ENCODE measurements around the gene ZNF438.
"Not testable (repeated sequence)": the region's sequence is repeated elsewhere in the genome, so short reads cannot be mapped to it uniquely, and the experiment has no call there.

ZNF438 gene

DNA sequence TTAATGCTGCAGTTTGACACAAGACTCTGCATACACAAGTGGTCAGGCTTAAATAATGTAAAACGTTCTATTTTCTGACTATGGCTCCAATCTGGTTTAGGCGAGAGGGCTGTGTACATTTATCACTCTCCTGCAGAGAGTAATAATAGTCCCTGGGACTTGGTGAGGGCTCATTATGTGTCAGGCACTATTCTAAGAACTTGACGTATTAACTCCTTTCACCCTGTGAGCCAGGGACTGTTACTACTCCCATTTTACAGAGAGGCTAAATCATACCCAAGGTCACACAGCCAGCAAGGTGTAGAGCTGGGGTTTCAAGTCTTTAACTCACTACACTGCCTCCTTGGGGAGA lies 214.9 kb downstream of the ZNF438 start:
- no peak overlapping the region for H3K4me3 Mint-ChIP-seq
- H3K27ac Mint-ChIP-seq = no peak overlapping the region
- H3K27me3 Mint-ChIP-seq = no peaks in the 10 kb centered on the region
- no peaks in the 10 kb centered on the region for H3K9me3 Mint-ChIP-seq (ENCODE audit: low read depth)
- peaks cover 32% of the 10 kb centered on the region for H3K4me1 Mint-ChIP-seq (ENCODE audit: low read depth)
- no peaks in the 10 kb centered on the region for H3K36me3 Mint-ChIP-seq

DNA sequence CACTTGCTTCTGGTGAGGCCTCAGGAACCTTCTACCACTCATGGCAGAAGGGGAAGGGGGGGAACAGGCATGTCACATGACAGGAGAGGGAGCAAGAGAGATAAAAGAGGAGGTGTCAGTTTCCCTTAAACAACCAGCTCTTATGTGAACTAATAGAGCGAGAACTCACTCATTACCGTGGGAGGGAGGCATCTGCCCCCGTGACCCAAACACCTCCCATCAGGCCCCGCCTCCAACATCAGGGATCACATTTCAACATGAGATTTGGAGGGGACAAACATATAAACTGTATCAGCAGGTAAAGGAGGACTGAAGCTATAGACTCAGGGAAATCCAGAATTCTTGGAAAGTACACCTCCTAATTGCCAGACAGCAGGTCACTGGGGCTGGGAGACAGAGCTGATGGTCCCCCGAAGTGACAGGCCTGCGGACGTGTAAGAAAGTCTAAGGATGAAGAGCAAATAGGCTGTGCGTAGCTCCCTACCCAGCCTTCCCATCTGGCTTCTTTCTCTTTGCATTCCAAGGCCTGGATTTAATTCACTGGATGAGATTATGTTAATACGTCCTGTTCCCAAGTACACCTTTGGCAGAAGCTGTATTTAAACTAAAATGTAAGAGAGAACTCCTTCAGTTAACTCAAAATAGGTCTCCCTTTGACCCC lies 215.4 kb downstream of the ZNF438 start:
- Mint-ChIP-seq H3K4me3 (no peak overlapping the region), H3K4me1 (ENCODE audit: low read depth) (peaks cover 36% of the 10 kb centered on the region), H3K36me3 (no peaks in the 10 kb centered on the region), H3K27me3 (no peaks in the 10 kb centered on the region), H3K27ac (no peak overlapping the region), H3K9me3 (ENCODE audit: low read depth) (no peaks in the 10 kb centered on the region)

DNA sequence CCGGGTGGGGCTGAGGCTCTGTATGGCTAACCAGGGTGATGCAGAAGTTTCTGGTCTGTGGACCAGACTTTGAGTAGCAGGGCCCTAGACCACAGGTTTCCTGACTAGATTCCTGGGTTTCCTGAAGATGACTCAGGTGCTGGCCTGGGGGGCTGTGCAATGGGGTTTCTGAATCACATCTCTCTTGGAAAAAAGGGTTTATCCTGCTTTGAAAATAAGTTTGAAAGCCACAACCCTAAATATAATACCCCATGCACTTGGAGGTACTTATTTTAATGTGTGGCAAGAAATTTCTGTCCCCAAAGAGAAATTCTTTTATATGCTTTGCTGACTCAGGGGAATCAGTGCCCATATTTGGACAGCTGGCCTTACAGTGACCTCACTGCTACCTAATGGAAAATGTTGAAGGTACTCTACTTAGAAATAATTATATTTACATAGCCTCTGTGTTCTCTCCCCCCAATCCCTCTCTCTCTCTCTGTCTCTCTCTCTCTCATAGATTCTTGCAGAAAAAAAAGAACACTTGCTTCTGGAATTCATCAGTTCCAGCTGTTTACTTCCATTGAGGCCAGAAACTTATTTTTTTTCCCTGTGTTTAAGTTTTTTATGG lies 217.7 kb downstream of the ZNF438 start:
- Mint-ChIP-seq H3K27me3 (no peaks in the 10 kb centered on the region), H3K27ac (peak overlapping the region; percentile 12), H3K9me3 (ENCODE audit: low read depth) (no peaks in the 10 kb centered on the region), H3K4me1 (ENCODE audit: low read depth) (peaks cover 35% of the 10 kb centered on the region), H3K36me3 (no peaks in the 10 kb centered on the region), H3K4me3 (no peak overlapping the region)

DNA sequence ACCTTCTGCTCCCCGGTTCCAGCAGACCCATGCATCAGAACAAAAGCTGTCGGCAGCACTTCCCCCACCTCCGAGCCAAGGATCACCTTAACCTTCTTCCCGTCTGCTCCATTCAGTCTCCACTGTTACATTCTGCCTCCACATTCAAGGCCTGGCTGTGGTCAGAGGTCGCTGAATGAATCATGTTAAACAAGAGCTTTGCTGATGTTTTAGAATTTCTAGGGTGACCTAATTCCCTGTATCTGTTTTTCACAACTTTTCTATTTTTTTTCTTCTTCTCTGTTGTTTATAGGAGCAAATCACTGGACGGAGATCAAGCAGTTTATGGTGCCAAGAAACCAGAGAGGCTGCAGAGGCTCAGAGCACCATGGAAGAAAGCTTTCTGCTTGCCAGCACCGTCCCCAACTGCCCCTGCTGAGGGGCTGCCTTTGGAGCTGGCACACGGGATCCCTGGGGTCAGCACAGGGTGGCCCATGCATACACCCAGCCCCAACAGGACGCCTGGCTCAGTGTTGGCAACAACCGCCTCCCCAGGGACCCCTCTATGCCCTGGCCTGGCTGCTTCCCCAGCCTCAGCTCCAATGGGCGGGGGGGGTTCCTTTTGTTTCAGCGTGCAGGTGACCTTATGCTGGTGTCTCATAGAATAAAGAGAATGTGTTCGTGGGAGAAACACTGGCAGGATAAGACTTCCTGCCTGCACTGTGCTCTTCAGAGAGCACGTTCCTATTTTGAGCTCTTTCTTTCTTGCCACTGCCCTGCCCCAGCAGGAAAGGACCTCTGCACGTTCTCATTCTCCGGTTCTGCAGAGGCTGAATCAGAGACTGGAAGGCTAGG lies 219.4 kb downstream of the ZNF438 start:
- Mint-ChIP-seq H3K27ac (no peak overlapping the region), H3K4me3 (peak overlapping the region; percentile 25), H3K36me3 (no peaks in the 10 kb centered on the region), H3K4me1 (ENCODE audit: low read depth) (peaks cover 35% of the 10 kb centered on the region), H3K27me3 (no peaks in the 10 kb centered on the region), H3K9me3 (ENCODE audit: low read depth) (no peaks in the 10 kb centered on the region)

DNA sequence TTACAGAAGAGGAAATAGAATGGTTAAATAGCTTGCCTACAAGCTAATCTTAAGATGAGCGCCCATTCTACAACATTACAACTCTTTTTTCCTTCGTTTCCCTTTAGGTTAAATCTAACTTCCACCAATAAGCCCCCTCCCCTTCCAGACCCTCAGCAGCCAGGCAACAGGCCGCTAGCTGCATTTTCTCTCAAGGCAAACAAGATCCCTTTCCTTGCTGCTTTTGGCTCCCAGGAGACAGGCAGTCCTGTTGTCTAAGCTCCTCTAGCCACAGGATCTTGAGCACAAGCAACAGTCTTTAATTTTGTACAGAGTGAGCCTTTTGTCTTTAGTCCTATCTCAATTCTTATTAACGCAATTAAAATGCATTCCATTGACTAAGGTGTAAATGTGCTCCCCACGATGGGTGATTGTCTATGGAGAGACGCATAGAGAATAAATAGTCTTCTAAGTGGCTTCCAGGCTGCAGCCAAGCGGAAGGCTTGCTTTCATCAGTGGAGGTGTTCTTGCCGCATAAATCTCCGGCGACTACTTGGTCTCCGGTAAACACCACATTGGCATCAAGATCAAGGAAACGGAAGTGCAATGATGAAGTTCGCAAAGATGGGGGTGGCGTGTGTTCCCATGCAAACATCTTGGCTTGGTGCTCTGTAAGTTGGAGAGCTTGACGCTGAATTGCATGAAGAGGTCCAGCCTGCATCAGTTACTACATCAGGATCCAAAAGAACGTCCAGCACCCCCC lies 220.2 kb downstream of the ZNF438 start:
- Mint-ChIP-seq H3K9me3 (ENCODE audit: low read depth) (no peaks in the 10 kb centered on the region), H3K27ac (no peak overlapping the region), H3K36me3 (no peaks in the 10 kb centered on the region), H3K4me3 (peak overlapping the region; percentile 25), H3K4me1 (ENCODE audit: low read depth) (peaks cover 35% of the 10 kb centered on the region), H3K27me3 (no peaks in the 10 kb centered on the region)

DNA sequence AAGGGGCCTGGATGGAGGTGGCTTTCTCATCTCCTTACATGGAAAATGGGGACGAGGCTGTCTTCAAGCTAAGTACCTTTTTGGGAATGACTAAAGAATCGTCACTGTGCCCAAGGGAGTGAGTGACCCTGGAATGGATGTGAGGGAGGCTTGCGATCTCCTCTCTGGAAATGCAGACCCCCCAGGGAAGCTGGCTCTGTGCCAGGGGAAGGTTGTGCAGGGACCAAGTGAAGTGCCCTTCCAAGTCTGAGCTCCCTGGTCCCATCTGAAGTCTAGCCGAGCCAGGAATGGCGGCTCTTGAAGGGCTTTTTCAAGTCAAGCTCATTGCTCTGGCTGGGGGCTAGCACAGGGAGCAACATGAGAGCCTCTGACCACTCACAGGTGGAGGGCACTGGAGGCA lies 221.2 kb downstream of the ZNF438 start:
- no peaks in the 10 kb centered on the region for H3K9me3 Mint-ChIP-seq (ENCODE audit: low read depth)
- H3K4me3 Mint-ChIP-seq = no peak overlapping the region
- no peaks in the 10 kb centered on the region for H3K36me3 Mint-ChIP-seq
- no peaks in the 10 kb centered on the region for H3K27me3 Mint-ChIP-seq
- no peak overlapping the region for H3K27ac Mint-ChIP-seq
- peaks cover 35% of the 10 kb centered on the region for H3K4me1 Mint-ChIP-seq (ENCODE audit: low read depth)

DNA sequence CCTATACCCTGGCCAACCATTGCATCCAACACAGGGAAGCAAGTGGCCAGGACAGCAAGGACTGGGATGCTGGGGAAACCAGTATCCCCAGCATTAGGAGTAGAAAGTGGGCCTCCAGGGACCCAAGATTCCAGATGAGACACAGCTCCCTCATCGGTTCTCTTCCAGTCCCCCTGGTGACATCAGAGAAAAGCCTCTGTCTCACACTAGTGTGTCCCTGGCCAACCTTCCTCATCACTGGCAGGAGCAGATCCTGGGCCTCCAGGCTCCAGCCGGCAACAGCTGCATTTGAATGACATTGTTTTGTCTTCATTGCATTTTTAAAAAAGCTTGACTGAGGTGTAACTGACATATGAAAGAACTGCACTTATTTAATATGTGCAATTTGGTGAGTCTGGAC lies 224.8 kb downstream of the ZNF438 start:
- Mint-ChIP-seq H3K27me3 (no peaks in the 10 kb centered on the region), H3K4me1 (ENCODE audit: low read depth) (peaks cover 20% of the 10 kb centered on the region), H3K4me3 (no peak overlapping the region), H3K9me3 (ENCODE audit: low read depth) (no peaks in the 10 kb centered on the region), H3K27ac (no peak overlapping the region), H3K36me3 (no peaks in the 10 kb centered on the region)

DNA sequence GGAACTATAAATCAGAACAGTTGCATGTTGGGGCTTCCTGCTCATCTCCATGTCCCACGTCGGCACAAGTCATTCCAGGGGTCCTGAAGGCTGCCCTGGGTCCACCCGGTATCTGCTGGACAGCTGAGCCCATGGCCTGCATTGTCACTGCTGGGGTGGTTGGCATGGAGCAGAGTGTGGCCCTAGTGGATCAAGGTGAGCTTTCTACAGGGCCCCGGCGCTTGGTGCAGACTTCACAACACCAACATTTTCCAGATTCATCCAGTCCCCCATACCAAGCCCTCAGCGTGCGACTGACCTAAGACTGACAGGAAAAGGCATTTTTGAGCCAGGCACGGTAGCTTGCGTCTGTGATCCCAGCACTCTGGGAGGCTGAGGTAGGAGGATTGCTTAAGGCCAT lies 226.6 kb downstream of the ZNF438 start:
- Mint-ChIP-seq H3K9me3 (ENCODE audit: low read depth) (no peaks in the 10 kb centered on the region), H3K36me3 (no peaks in the 10 kb centered on the region), H3K27ac (no peak overlapping the region), H3K4me3 (no peak overlapping the region), H3K27me3 (no peaks in the 10 kb centered on the region), H3K4me1 (ENCODE audit: low read depth) (peaks cover 11% of the 10 kb centered on the region)

DNA sequence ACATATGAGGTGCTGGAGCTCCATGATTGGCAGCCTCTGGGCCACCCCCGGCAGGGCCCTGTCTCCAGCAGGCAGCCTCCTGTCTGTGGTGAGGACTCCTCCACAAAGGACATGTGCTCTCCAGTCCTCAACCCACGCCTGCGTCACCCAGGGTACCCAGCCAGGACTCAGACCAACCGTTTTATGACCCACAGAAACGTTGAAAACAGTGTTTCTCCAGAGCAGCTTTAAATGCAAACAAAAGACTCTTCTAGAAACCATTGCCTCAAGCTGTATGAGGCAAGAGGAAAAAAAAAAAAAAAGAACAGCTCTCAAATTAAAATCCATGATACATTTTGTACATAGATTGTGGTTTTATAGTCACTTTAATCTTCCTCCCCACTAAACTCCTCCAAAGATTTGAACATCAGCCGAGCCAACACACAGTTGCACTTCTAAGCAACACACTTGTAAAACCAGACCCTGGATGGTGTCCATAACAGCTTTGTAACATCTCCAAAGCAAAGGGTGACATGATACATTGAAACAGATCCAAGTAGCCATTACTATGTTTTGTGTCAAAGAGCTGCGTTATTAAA lies 227.1 kb downstream of the ZNF438 start:
- H3K27me3 Mint-ChIP-seq = no peaks in the 10 kb centered on the region
- no peaks in the 10 kb centered on the region for H3K36me3 Mint-ChIP-seq
- H3K9me3 Mint-ChIP-seq (ENCODE audit: low read depth) = no peaks in the 10 kb centered on the region
- peak overlapping the region; percentile 38 for H3K4me3 Mint-ChIP-seq
- H3K4me1 Mint-ChIP-seq (ENCODE audit: low read depth) = peaks cover 11% of the 10 kb centered on the region
- H3K27ac Mint-ChIP-seq = no peak overlapping the region

DNA sequence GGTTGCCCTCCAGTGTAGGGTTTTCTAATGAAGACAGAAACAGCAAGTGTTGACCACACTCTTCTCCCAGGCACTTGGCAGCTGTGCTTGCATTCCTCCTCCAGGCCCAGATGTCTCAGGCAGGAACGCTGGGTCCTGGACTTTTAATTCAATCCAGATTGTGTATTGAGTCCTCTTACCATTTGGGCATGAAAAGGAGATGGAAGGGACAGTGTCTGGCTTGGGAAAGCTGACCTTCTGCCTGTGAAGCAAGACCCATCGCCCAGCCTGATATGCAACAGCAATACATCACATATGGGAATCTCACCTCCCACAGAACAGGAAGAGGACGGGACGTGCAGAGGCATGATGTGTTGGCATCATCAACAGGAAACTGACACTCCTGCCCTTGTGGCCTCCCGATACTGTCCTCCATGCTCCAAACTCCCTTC lies 227.8 kb downstream of the ZNF438 start:
- H3K27ac Mint-ChIP-seq = no peak overlapping the region
- H3K9me3 Mint-ChIP-seq (ENCODE audit: low read depth) = no peaks in the 10 kb centered on the region
- H3K4me3 Mint-ChIP-seq = no peak overlapping the region

DNA sequence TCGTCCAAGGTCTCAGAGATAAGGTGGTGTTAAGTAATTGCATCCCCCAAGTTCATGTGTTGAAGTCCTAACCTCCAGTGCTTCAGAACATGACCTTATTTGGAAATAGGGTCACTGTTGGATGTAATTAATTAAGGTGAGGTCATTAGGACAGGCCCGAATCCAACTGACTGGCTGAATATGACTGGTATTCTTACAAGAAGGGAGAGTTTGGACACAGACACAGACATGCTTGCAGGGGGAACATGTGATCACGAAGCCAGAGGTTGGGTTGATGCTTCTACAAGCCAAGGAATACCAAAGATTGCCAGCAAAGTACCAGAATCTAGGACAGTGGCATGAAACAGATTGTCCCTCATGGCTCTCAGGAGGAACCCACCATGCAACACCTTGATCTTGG lies 228.6 kb downstream of the ZNF438 start:
- no peaks in the 10 kb centered on the region for H3K27me3 Mint-ChIP-seq
- H3K27ac Mint-ChIP-seq = no peak overlapping the region
- peaks cover 11% of the 10 kb centered on the region for H3K4me1 Mint-ChIP-seq (ENCODE audit: low read depth)
- H3K9me3 Mint-ChIP-seq (ENCODE audit: low read depth) = no peaks in the 10 kb centered on the region
- H3K4me3 Mint-ChIP-seq = no peak overlapping the region
- no peaks in the 10 kb centered on the region for H3K36me3 Mint-ChIP-seq

More for the DNA sequence above, 227.8 kb downstream of the ZNF438 start:
- no peaks in the 10 kb centered on the region for H3K27me3 Mint-ChIP-seq
- no peaks in the 10 kb centered on the region for H3K36me3 Mint-ChIP-seq
- H3K4me1 Mint-ChIP-seq (ENCODE audit: low read depth) = peaks cover 11% of the 10 kb centered on the region

DNA sequence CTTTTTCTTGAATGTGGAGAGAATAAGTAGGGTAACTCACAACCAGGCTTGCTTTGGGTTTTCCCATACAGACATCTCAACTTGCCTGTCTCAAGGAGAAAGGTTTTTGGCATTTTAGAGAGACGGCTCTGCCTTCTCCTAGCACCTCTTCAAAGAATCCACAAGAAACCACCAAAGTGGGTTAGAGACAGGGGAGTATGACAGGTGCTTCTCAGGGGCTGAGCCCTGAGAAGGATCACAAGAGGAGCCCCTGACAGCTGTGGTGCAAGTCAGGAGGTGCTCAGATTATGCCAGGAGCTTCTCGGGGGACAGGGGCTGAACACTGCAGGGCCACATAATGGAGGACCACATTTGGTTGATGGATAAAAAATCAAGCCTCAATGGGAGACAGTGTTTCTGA lies 231.3 kb downstream of the ZNF438 start:
- Mint-ChIP-seq H3K27me3 (no peaks in the 10 kb centered on the region), H3K36me3 (no peaks in the 10 kb centered on the region), H3K4me1 (ENCODE audit: low read depth) (peaks cover 11% of the 10 kb centered on the region), H3K27ac (no peak overlapping the region), H3K4me3 (no peak overlapping the region), H3K9me3 (ENCODE audit: low read depth) (no peaks in the 10 kb centered on the region)

DNA sequence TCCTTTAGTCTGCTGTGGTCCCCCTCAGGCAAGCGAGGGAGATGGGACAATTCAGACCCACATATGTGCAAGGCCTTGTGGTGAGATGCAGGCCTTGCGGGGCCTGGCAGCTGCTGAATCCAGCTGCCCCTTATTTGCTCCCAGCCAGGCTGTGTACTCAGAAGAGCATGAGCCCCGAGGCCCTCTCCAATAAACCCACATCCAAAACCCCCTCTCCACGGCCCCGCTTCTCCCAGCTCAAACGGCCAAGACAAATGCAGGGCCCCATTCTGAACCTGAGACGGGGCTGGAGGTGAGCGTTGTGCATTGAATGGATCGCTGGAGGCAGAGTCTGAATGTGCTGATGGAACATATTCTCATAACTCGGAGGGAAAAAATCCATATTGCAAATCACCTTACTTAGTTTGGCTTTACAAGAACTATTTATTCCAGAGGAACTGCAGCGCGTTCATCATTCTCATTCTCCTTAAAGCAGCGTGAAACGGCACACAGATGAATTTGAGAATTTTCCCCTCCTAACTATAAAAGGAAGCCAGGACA lies 232.9 kb downstream of the ZNF438 start:
- no peaks in the 10 kb centered on the region for H3K27me3 Mint-ChIP-seq
- H3K4me3 Mint-ChIP-seq = no peak overlapping the region
- H3K4me1 Mint-ChIP-seq (ENCODE audit: low read depth) = peaks cover 3% of the 10 kb centered on the region
- H3K27ac Mint-ChIP-seq = no peak overlapping the region
- no peaks in the 10 kb centered on the region for H3K9me3 Mint-ChIP-seq (ENCODE audit: low read depth)
- no peaks in the 10 kb centered on the region for H3K36me3 Mint-ChIP-seq

DNA sequence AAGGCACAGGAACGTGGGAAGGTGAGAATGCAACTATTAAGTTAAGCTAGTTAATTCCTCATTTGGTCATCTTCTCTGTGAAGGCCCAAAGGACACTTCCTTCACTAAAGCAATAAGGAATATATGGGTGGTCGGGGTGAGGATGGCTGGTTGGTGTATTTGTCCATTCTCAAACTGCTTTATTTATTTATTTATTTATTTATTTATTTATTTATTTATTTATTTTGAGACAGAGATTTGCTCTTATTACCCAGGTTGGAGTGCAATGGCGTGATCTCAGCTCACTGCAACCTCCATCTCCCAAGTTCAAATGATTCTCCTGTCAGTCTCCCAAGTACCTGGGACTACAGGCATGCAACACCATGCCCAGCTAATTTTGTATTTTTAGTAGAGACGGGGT lies 236.6 kb downstream of the ZNF438 start:
- H3K27me3 Mint-ChIP-seq; H3K27ac Mint-ChIP-seq; H3K9me3 Mint-ChIP-seq (ENCODE audit: low read depth); H3K4me3 Mint-ChIP-seq; H3K36me3 Mint-ChIP-seq: not testable (repeated sequence)
- H3K4me1 Mint-ChIP-seq (ENCODE audit: low read depth) = peaks cover 28% of the 10 kb centered on the region
